Progenitor cell of endocrine pancreas (in vitro differentiated cells): ENCODE data around the gene STAMBP. TPM values are rescaled to one million over a fixed set of nuclear protein-coding genes. Genes with fewer than 3 reads are reported as not detected.
"Not testable (repeated sequence)": the region's sequence is repeated elsewhere in the genome, so short reads cannot be mapped to it uniquely, and the experiment has no call there.

Experiments
- DNase-seq: peaks from one replicate; pipeline ENCODE4 v3.0.0; 2021; ENCODE audit warnings: low spot score; ENCODE audit not compliant: unreplicated experiment
- H3K27ac Mint-ChIP-seq: 2 replicates; pipeline ENCODE4 v1.8.0; 2021; ENCODE audit warnings: mild to moderate bottlenecking, moderate library complexity, mixed read lengths
- H3K27me3 Mint-ChIP-seq: 2 replicates; pipeline ENCODE4 v1.8.0; 2021; ENCODE audit warnings: mixed read lengths
- H3K36me3 Mint-ChIP-seq: 2 replicates; pipeline ENCODE4 v1.8.0; 2022; ENCODE audit warnings: mixed read lengths; ENCODE audit not compliant: insufficient read depth
- H3K4me1 Mint-ChIP-seq: 2 replicates; pipeline ENCODE4 v1.8.0; 2021; ENCODE audit warnings: low read depth, mixed read lengths
- H3K4me3 Mint-ChIP-seq: 2 replicates; pipeline ENCODE4 v1.8.0; 2021; ENCODE audit warnings: low read depth, mild to moderate bottlenecking, moderate library complexity, mixed read lengths
- H3K9me3 Mint-ChIP-seq: 2 replicates; pipeline ENCODE4 v1.8.0; 2021; ENCODE audit warnings: low read depth, mixed read lengths
- total RNA-seq: library from RNA; stranded (reverse); gene quantifications from 2 replicates; pipeline ENCODE4 v1.2.1, GENCODE V29; 2021
- TF ChIP-seq, protein P1 (sequence below): fragments of 200-600 bp; sonication (generic); IDR thresholded peaks from one replicate; pipeline ENCODE4 v1.5.0; 2021; ENCODE audit warnings: antibody characterized with exemption, mild to moderate bottlenecking; ENCODE audit not compliant: unreplicated experiment

STAMBP gene
- total RNA-seq, 1 donor from 2014 or later = 39.0 TPM

- Mint-ChIP-seq H3K9me3 (no peaks in the 10 kb centered on the region), H3K36me3 (no peaks in the 10 kb centered on the region), H3K4me1 (peaks cover 1% of the 10 kb centered on the region), H3K4me3 (no peak overlapping the region), H3K27me3 (peaks cover 17% of the 10 kb centered on the region), H3K27ac (peak overlapping the region; percentile 39)
- TF ChIP-seq, protein P1, sequence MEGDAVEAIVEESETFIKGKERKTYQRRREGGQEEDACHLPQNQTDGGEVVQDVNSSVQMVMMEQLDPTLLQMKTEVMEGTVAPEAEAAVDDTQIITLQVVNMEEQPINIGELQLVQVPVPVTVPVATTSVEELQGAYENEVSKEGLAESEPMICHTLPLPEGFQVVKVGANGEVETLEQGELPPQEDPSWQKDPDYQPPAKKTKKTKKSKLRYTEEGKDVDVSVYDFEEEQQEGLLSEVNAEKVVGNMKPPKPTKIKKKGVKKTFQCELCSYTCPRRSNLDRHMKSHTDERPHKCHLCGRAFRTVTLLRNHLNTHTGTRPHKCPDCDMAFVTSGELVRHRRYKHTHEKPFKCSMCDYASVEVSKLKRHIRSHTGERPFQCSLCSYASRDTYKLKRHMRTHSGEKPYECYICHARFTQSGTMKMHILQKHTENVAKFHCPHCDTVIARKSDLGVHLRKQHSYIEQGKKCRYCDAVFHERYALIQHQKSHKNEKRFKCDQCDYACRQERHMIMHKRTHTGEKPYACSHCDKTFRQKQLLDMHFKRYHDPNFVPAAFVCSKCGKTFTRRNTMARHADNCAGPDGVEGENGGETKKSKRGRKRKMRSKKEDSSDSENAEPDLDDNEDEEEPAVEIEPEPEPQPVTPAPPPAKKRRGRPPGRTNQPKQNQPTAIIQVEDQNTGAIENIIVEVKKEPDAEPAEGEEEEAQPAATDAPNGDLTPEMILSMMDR = no peak
- DNase-seq = no peak
Measured at GRCh38 chr2:73897934-73898333, 69.2 kb downstream of the STAMBP start.

- no peak for DNase-seq
- no peak overlapping the region for H3K27ac Mint-ChIP-seq
- H3K9me3 Mint-ChIP-seq = no peaks in the 10 kb centered on the region
- H3K27me3 Mint-ChIP-seq = peaks cover 17% of the 10 kb centered on the region
- H3K4me3 Mint-ChIP-seq = no peak overlapping the region
- no peaks in the 10 kb centered on the region for H3K36me3 Mint-ChIP-seq
- TF ChIP-seq, protein P1 = no peak
- peaks cover 1% of the 10 kb centered on the region for H3K4me1 Mint-ChIP-seq
Measured at GRCh38 chr2:73899801-73900336, 71.1 kb downstream of the STAMBP start.

DNA sequence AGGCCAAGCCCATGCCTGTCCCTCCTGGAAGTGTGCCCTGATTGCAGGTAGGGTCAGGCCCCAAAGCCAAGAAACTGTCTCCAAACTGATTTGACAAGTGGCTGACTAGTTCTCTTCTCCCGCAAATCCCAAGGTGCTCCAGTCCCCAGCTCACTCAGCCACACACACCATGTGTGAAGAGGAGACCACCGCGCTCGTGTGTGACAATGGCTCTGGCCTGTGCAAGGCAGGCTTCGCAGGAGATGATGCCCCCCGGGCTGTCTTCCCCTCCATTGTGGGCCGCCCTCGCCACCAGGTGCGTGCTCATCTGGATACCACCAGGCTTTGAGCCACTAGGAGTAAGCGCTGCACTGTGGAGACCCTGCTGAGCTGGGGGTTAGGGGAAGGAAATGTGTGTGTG, 72.4 kb downstream of the STAMBP start:
- H3K4me3 Mint-ChIP-seq = no peak overlapping the region
- TF ChIP-seq, protein P1 = no peak

DNA sequence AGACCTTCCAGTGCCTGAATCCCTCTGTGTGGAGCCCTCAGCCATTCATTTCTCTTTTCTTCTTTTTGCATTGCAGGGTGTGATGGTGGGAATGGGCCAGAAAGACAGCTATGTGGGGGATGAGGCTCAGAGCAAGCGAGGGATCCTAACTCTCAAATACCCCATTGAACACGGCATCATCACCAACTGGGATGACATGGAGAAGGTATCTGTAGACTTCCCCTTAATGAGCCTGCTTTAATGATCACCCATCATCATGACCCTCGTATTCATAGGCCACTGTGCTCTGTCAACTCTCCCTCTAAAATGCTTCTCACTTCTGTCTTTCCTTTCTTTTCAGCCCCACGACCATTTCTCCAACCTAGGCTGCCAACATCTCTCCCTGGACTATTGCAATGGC, 73.5 kb downstream of the STAMBP start:
- DNase-seq = no peak
- H3K27ac Mint-ChIP-seq = no peak overlapping the region
- TF ChIP-seq, protein P1 = no peak
- H3K4me1 Mint-ChIP-seq = peaks cover 1% of the 10 kb centered on the region
- no peak overlapping the region for H3K4me3 Mint-ChIP-seq
- peaks cover 17% of the 10 kb centered on the region for H3K27me3 Mint-ChIP-seq
- H3K9me3 Mint-ChIP-seq = no peaks in the 10 kb centered on the region
- no peaks in the 10 kb centered on the region for H3K36me3 Mint-ChIP-seq

More for the DNA sequence above, 72.4 kb downstream of the STAMBP start:
- Mint-ChIP-seq H3K9me3 (no peaks in the 10 kb centered on the region), H3K36me3 (no peaks in the 10 kb centered on the region), H3K27ac (no peak overlapping the region), H3K4me1 (peaks cover 1% of the 10 kb centered on the region), H3K27me3 (peaks cover 17% of the 10 kb centered on the region)
- DNase-seq = no peak

DNA sequence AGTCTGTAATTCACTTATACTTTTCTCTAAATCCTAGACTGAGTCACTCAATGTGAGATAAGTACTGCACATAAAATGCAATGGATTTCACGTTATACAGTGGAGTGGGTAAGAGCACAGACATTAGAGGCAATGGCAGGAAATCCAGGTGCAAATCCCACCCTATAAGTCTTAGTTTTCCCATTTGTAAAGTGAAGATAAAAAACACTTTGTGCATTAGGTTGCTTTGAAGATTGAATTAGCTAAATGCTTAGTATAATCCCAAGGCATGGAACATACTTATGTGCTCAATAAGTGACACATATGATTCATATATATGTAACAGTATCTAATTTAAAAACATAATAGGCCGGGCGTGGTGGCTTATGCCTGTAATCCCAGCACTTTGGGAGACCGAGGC, 74.6 kb downstream of the STAMBP start:
- TF ChIP-seq, protein P1 = no peak
- H3K36me3 Mint-ChIP-seq = no peaks in the 10 kb centered on the region

DNA sequence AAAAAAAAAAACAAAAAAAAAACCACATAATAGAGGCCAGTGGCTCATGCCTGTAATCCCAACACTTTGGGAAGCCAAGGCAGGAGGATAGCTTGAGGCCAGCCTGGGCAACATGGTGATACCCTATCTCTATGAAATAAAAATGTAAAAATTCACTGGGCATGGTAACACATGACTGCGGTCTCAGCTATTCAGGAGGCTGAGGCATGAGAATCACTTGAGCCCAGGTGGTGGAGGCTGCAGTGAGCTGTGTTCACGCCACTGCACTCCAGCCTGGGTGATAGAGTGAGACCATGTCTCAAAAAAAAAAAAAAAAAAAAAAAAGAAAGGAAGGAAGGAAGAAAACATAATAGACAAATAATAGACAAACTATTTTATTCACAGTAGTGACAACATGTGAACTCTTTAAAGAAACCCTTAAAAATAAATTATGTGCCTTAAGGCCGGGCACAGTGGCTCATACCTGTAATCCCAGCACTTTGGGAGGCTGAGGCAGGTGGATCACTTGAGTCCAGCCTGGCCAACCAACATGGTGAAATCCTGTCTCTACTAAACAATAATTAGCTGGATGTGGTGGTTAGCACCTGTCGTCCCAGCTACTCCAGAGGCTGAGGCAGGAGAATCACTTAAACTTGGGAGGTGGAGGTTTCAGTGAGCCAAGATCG, 75.3 kb downstream of the STAMBP start:
- peaks cover 13% of the 10 kb centered on the region for H3K27me3 Mint-ChIP-seq
- H3K27ac Mint-ChIP-seq, H3K9me3 Mint-ChIP-seq, H3K4me3 Mint-ChIP-seq, DNase-seq, H3K36me3 Mint-ChIP-seq, H3K4me1 Mint-ChIP-seq: not testable (repeated sequence)

More for the DNA sequence above, 74.6 kb downstream of the STAMBP start:
- no peak overlapping the region for H3K27ac Mint-ChIP-seq
- DNase-seq = no peak
- no peak overlapping the region for H3K4me3 Mint-ChIP-seq
- H3K27me3 Mint-ChIP-seq = peaks cover 13% of the 10 kb centered on the region
- no peaks in the 10 kb centered on the region for H3K9me3 Mint-ChIP-seq
- H3K4me1 Mint-ChIP-seq = no peaks in the 10 kb centered on the region
